ENCODE results near the gene MCC.
A peak's percentile ranks its signal among the peaks of the same experiment; 100 is the strongest.

Gene MCC

DNA sequence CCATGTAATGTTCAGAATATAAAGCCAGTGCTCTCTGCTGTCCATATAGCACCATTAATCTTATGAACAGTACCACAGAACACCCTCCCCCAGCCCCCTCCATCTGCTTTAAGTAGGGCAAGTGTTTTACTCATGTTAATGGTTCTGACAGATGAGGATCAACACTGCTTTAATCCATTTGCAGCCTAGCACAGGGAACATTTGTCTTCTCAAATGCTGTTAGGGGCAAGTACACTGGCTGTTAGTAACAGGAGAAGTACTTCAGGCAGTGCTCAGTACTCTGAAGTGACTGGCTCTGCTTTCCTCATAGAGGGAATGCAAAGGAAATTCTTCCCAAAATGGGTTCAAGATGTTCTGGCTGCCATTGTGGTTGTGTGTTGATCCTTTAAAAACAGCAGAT is 309.1 kb downstream of the MCC start:
- DNase-seq (ENCODE audit: low read depth, low spot score) = no peak

- no peak for DNase-seq (ENCODE audit: low read depth, low spot score)
These were observed 310.0 kb downstream of the MCC start for GRCh38 chr5:113178073-113178779.

GRCh38 chr5:113177225-113177624 is 311.0 kb downstream of the MCC start:
- no peak for DNase-seq (ENCODE audit: low read depth, low spot score)

DNA sequence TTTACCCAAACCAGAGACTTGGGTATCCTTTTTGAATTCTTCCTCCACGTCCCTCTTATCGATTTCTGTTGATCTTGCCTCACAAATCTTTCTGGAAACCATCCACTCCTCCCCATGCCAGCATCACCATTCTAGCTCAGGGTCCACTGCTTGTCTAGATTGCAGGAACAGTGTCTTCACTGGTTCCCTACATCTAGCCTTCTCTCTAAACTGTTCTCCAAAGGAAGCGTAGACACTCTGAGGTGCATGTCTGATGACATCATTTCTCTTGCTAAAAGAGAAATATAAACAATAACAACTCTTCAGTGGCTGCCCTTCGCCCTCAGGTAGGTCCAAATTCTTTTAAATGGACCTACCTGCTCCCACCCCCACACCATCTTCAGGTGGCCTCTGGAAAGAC is 311.5 kb downstream of the MCC start:
- no peak for DNase-seq (ENCODE audit: low read depth, low spot score)

GRCh38 chr5:113176196-113176595 is 312.1 kb downstream of the MCC start:
- DNase-seq (ENCODE audit: low read depth, low spot score) = no peak

GRCh38 chr5:113172231-113172826 is 315.9 kb downstream of the MCC start:
- no peak for DNase-seq (ENCODE audit: low read depth, low spot score)

DNA sequence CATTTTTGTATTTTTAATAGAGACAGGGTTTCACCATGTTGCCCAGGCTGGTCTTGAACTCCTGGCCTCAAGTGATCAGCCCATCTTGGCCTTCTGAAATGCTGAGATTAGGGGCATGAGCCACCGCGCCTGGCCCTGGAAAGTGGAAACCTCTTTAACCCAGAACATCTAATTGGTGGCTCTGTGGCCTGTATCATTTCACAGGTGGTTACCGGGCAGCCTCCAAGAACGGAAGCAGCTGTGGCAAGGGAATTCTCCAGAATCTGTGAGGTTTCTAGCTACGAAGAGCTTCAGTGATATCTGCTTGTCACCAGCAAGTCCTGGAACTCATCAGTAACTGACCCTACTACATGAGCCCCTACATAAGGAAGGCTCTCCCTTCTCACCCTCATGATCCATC is 316.7 kb downstream of the MCC start:
- no peak for DNase-seq (ENCODE audit: low read depth, low spot score)

DNA sequence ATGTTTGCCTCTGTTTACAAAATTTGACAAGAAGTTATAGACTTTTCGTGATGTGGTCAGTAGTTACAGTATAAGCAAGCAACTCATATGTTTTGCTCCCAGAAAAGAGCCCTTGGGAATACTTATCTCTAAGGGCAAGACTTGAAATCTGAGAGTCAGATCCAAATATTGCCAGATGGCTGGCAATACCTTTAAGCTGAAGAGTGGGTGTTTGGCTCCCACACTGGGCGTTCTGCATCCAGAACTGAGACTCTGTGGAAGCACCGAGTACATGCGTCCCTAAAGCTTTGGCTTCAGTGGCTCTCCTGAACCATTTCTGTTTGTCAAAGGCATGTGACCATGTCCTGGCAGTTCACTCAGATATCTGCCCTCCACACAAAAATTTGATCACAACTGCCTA is 317.5 kb downstream of the MCC start:
- no peak for DNase-seq (ENCODE audit: low read depth, low spot score)

- no peak for DNase-seq (ENCODE audit: low read depth, low spot score)
These were observed 318.5 kb downstream of the MCC start for GRCh38 chr5:113169720-113170119.

DNA sequence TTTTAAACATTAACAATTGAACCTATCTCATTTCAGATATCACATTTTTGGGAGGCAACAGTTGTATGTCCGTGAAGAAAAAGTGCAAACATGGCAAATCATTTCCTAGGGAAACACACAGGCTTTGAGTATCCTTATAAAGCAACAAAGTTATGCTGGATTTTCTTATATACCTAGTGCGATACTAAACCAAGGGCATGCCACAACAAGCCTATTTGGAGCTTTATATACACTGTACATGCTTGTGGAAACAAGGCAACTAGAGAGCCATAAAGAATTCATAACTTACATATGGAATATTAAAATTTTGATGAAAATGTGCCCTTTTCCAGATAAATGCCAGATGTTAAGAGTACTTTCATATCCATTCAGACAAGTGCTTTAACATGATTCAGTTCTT is 320.3 kb downstream of the MCC start:
- DNase-seq (ENCODE audit: low read depth, low spot score) = no peak

GRCh38 chr5:113166852-113167366 is 321.3 kb downstream of the MCC start:
- no peak for DNase-seq (ENCODE audit: low read depth, low spot score)

GRCh38 chr5:113166261-113166660 is 322.0 kb downstream of the MCC start:
- no peak for DNase-seq (ENCODE audit: low read depth, low spot score)

DNA sequence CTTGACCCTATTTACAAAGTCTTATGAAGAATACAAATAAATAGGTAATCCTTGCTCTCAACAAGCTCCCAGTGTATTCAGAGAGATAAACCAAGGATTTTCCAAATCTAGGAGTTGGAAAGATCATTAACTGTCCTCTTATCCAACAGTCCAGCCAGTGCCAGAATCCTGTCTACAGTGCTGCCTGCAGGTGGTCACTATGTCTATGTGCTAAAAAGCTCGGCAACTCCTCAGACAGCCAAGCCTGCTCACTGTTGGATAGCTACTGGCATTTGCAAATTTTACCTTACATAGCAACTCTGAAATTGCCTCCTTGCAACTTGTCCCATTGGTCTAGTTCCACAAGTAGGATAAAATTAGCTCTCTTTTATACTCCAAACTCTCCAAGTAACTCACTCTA is 324.2 kb downstream of the MCC start:
- no peak for DNase-seq (ENCODE audit: low read depth, low spot score)

GRCh38 chr5:113163328-113163727 is 324.9 kb downstream of the MCC start:
- DNase-seq (ENCODE audit: low read depth, low spot score) = no peak

GRCh38 chr5:113162770-113163169 is 325.5 kb downstream of the MCC start:
- no peak for DNase-seq (ENCODE audit: low read depth, low spot score)

DNA sequence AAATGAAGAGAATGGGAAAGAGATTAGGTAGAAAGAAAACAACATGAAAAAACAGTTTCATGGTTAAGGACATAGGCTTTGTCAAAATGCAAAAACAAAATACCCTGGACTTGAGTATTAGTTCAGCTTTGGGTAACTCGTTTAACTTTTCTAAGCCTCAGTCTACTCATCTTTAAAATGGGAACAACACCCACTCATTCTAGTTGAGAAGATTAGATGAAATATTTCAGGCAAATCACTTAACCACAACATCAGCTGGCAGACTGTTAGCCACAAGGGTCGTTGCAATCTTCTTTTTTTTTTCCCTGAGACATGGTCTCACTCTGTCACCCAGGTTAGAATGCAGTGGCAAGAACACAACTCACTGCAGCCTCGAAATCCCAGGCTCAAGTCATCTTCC is 326.0 kb downstream of the MCC start:
- no peak for DNase-seq (ENCODE audit: low read depth, low spot score)

DNA sequence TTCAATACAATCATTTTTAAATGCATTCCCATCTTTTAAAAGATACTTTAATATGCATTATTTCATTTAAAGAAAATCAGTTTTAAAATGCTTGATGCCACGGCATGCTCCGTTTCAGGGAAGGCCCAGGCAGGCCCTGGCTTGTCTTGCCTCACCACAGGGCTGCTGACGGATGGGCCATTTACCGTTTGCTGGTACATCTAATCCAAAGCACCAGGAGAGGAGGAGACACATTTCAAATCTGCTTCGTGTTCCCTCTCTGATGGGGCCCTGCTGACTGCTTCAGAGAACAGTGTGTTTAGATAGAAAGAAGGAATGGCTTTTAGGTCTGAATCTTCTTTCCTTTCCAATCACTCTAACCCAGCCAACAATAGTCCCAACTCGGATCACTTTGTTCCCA is 326.4 kb downstream of the MCC start:
- DNase-seq (ENCODE audit: low read depth, low spot score) = peak; percentile 31

DNA sequence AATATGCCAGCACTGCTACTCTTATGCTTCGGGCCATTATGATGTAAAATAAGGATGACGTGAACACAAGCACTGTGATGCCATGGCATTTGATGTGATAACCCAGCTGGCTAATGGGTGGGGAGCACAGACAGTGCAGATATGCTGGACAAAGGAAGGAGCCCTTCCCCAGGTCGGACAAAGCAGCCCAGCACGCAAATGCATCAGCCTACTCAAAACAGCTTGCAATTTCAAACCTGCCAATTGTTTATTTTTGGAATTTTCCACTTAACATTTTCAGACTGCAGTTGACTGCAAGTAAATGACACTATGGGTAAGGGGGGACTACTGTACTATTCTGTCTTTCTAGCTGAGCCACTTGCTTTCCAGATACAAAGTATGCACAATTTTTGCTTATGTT is 330.4 kb downstream of the MCC start:
- no peak for DNase-seq (ENCODE audit: low read depth, low spot score)

DNA sequence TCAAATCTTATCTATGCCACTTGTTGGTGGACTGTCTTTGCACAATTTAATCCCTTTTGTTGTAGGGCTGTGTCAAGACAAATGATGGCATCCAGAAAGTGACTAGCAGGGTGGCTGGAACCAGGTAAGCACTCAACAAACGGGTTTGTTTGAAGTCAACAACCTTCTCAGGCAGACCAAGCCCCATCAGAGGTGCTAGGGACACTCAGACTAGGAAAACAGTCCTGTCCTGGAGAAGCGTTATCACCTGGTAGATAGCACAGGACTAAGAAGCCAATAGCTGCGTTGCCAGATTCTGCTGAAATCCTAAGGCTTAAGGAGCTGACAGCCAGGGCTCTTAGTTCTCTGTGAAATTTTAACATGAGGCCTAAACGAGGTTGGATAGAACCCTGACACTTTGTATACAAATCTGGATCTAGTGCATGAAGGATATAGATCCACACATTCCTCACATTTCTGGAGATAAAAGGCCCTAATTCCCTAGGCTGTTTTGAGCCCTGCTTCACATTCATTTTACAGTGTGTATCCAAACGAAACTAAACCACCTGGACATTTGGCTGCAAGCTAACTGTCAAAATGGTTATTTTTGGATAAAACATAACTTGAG is 331.9 kb downstream of the MCC start:
- DNase-seq (ENCODE audit: low read depth, low spot score) = peak; percentile 44

DNA sequence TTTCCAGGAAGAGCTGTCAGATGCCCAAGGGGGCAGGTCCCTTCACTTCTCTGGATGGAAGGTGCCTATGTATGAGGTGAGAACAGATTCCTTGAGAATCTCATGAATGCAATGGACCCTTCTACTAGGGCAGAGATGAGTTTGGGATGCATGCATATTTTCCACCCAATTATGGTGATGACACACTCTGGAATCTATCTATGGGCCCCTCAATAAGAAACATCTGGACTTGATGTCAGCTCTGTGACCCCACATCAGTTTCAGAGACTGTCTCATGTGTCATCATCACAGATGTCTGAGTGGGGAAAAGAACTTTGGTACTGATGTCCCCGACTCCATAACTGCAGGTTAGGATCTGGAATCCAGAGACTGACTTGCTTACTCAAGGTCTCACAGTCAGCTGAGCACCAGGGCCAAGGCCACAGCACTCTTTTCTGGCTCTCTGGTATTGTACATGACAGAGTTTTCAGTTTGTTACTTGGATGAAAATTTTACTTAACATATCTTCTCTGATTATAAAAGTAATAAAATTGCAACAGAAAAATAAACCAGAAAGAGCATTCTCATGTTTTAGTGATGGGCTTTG is 334.6 kb downstream of the MCC start:
- no peak for DNase-seq (ENCODE audit: low read depth, low spot score)

DNA sequence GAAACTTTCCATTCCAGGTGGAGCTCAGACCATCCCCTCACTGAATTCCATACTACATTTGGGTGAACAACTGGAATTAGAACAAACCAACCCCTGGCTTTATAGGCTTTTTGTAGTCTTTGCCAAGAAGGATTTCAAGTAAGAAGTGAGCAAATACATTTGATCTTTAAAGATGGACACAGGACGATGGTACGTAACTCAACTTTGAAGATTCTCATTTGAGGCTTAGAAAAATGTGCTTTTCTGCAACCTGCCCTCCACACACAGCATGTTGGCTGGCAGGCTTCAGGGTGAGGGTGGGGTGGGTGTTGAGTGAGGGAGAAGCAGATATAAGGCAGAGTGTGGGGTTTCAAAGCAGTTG is 335.9 kb downstream of the MCC start:
- no peak for DNase-seq (ENCODE audit: low read depth, low spot score)

GRCh38 chr5:113151641-113152379 is 336.4 kb downstream of the MCC start:
- no peak for DNase-seq (ENCODE audit: low read depth, low spot score)
